ENCODE data around the gene POLG2. TPM values are rescaled to one million over a fixed set of nuclear protein-coding genes. Genes with fewer than 3 reads are reported as not detected.
"Not testable (repeated sequence)": the region's sequence is repeated elsewhere in the genome, so short reads cannot be mapped to it uniquely, and the experiment has no call there.

Gene POLG2
- total RNA-seq, 2 experiments from 2014 or later = 25.8 to 28.1 TPM

DNA sequence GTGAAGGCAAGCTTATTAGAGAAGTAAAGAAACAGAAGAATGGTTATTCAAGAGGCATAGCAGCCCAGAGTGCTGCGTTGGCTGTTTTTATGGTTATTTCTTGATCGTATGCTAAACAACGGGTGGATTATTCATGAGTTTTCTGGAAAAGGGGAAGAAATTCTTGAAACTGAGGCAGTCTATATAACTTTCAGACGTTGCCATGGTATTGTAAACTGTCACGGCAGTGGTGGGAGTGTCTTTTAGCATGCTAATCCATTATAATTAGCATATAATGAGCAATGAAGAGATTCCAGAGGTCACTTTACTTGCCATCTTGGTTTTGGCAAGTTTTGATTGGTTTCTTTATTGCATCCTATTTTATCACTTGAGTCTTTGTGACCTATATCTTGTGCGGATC lies 65.3 kb downstream of the POLG2 start:
- no peaks in the 10 kb centered on the region for H3K4me1 Mint-ChIP-seq (ENCODE audit: low read depth)
- intact Hi-C loops (cut with micrococcal nuclease) = no loop called here
- no peak overlapping the region for H3K4me3 Mint-ChIP-seq
- H3K27me3 Mint-ChIP-seq = no peaks in the 10 kb centered on the region
- no peak for DNase-seq
- H3K27ac Mint-ChIP-seq = no peak overlapping the region
- H3K36me3 Mint-ChIP-seq = no peaks in the 10 kb centered on the region
- ChIA-PET POLR2A (no interaction called here), CTCF (interaction anchor here (1.0 to 5.4 kb wide), 2 partner anchors 12 to 59 kb away, joined by 4 to 35 read pairs; no protein-coding TSS in a partner anchor)
- peaks cover 2% of the 10 kb centered on the region for H3K9me3 Mint-ChIP-seq

DNA sequence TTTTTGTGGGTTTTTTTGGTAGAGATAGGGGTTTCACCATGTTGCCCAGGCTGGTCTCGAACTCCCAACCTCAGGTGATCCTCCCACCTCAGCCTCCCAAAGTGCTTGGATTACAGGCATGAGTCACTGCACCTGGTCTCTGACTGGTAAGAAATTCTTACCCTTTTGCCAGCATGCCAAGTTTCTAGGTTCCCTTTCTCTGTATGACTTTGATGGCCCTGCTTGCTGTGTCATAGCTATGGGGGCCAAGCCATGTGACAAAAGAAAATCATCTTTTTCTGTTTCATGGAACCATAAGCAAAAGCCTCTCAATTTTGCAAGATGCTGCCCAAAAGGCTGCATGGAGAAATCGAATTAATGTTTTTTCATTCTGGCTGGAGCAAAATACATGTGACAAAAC lies 66.8 kb downstream of the POLG2 start:
- H3K4me3 Mint-ChIP-seq; H3K4me1 Mint-ChIP-seq (ENCODE audit: low read depth); DNase-seq; H3K36me3 Mint-ChIP-seq; H3K27ac Mint-ChIP-seq; POLR2A ChIA-PET; intact Hi-C loops (cut with micrococcal nuclease); H3K9me3 Mint-ChIP-seq; H3K27me3 Mint-ChIP-seq: not testable (repeated sequence)
- CTCF ChIA-PET = interaction anchor here (0.6 to 5.4 kb wide), 2 partner anchors 10 to 17 kb away, joined by 5 to 35 read pairs; no protein-coding TSS in a partner anchor

DNA sequence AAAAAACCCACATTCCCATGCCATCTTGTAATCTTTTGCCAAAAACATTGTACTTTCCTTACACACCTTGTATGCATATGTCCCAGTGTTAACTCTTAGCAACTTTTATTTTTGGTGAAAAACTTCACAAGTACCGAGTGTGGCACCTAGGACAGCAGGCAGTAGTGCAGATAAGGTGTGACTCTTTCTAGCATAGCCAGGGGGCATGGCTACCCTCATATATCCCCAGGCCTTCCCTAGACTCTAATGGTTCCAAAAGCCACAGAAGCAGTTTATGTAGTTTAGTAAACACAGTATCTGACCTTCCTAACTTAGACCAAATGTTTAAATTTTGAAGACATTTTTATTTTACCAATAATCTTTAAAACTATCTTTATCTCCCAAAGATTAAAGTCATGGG lies 68.4 kb downstream of the POLG2 start:
- intact Hi-C loops (cut with micrococcal nuclease) = no loop called here
- no peak for DNase-seq

More for the DNA sequence above, 68.4 kb downstream of the POLG2 start:
- H3K27ac Mint-ChIP-seq = no peak overlapping the region
- H3K4me3 Mint-ChIP-seq = no peak overlapping the region
- CTCF ChIA-PET = interaction anchor here (5.4 kb wide), 1 partner anchor 8 kb away, joined by 35 read pairs; no protein-coding TSS in a partner anchor
- no peaks in the 10 kb centered on the region for H3K36me3 Mint-ChIP-seq
- no peaks in the 10 kb centered on the region for H3K27me3 Mint-ChIP-seq
- POLR2A ChIA-PET = no interaction called here
- H3K4me1 Mint-ChIP-seq (ENCODE audit: low read depth) = no peaks in the 10 kb centered on the region
- H3K9me3 Mint-ChIP-seq = no peaks in the 10 kb centered on the region

Small RNA genes within 50 kb of the gene (microRNA-seq; reads per million reads assigned to microRNA genes)
- gene MIR3064 (ENCODE audit: borderline microRNAs expressed, borderline number of aligned reads, borderline replicate concordance) = 9.0 reads per million, percentile 31 among the genes with 10 or more reads in this experiment
- not detected for gene MIR5047 (ENCODE audit: borderline microRNAs expressed, borderline number of aligned reads, borderline replicate concordance)

Other genes with a start within 250 kb of the POLG2 start
- gene TEX2, start 233.8 kb downstream of the POLG2 start, total RNA-seq = 10 to 100 TPM; 11.9 to 12.1 TPM
- gene PECAM1, start 106.2 kb downstream of the POLG2 start, total RNA-seq = 1 to 10 TPM; 1.1 to 1.3 TPM
- not detected for gene MILR1, start 47.9 kb downstream of the POLG2 start, total RNA-seq
- 100 to 1,000 TPM; 583 to 626 TPM for gene DDX5, start 9.2 kb upstream of the POLG2 start, total RNA-seq
- gene CEP95, start 9.9 kb upstream of the POLG2 start, total RNA-seq = 10 to 100 TPM; 29.9 to 37.8 TPM
- gene SMURF2, start 165.3 kb upstream of the POLG2 start, total RNA-seq = 10 to 100 TPM; 11.5 to 12.1 TPM